Large intestine (tissue), 3 donors: Measurements from ENCODE around the gene STK32C. TPM values are rescaled to one million over a fixed set of nuclear protein-coding genes. Genes with fewer than 3 reads are reported as not detected.
"Not testable (repeated sequence)": the region's sequence is repeated elsewhere in the genome, so short reads cannot be mapped to it uniquely, and the experiment has no call there.

Experiments
- DNase-seq, 2 donors: peaks; one replicate each; pipeline versions ENCODE4 v3.0.0 to v3.0.0-alpha.2; 2013
- H3K27ac ChIP-seq: one replicate; pipeline ENCODE4 v1.5.1; 2013; ENCODE audit warnings: low read length
- H3K27me3 ChIP-seq: 2 replicates; pipeline ENCODE4 v1.6.1; 2013; ENCODE audit warnings: low read length; ENCODE audit not compliant: control insufficient read depth, insufficient read depth
- H3K36me3 ChIP-seq: 2 replicates; pipeline ENCODE4 v1.6.1; 2013; ENCODE audit warnings: low read length; ENCODE audit not compliant: control insufficient read depth, insufficient read depth
- H3K4me1 ChIP-seq: one replicate; pipeline ENCODE4 v1.6.1; 2013; ENCODE audit warnings: low read length; ENCODE audit not compliant: control insufficient read depth, insufficient read depth
- H3K4me3 ChIP-seq: one replicate; pipeline ENCODE4 v1.5.1; 2013; ENCODE audit warnings: low read length
- H3K9me3 ChIP-seq: one replicate; pipeline ENCODE4 v1.6.1; 2013; ENCODE audit warnings: mild to moderate bottlenecking, low read depth, low read length, moderate library complexity; ENCODE audit not compliant: control insufficient read depth
- WGBS: methylation state at CpG from one replicate; pipeline ENCODE4 v1.1.5; 2013; ENCODE audit warnings: low lambda C conversion rate; ENCODE audit not compliant: insufficient coverage; 5-methylcytosine and 5-hydroxymethylcytosine counted together
- polyA plus RNA-seq: library from polyadenylated mRNA; unstranded; fragments of 120-200 nt; gene quantifications from one replicate; pipeline ENCODE4 v1.2.1, GENCODE V29; 2013

STK32C gene
- polyA plus RNA-seq, 1 donor: 16.2 TPM

- Histone ChIP-seq H3K27ac (no peak overlapping the region), H3K4me3 (no peak overlapping the region), H3K27me3 (no peaks in the 10 kb centered on the region), H3K9me3 (no peaks in the 10 kb centered on the region), H3K36me3 (no peaks in the 10 kb centered on the region), H3K4me1 (no peaks in the 10 kb centered on the region)
- DNase-seq: peak; percentile 17 to 40
- 95% methylated on average over 4 of the region's 15 CpGs for WGBS
Measured at GRCh38 chr10:132319853-132320653, 12.3 kb upstream of the STK32C start.

- WGBS: no CpG with 5 or more reads among the region's 6 CpGs
- not testable (repeated sequence) for H3K4me3 ChIP-seq
Measured at GRCh38 chr10:132317477-132317876, 9.7 kb upstream of the STK32C start.

DNA sequence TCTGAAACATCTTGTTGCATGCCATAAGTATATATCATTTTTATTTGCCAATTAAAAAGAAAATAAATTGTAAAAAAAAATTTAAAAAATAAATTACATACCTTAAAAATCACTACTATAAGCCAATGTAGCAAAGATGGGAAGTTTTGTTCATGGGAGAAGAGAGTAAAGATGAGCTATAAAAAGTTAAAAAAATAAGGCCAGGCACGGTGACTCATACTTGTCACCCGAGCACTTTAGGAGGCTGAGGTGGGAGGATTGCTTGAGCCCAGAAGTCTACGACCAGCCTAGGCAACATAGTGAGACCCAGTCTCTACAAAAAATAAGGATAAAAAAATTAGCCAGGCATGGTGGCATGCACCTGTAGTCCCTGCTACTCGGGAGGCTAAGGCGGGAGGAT, 8.4 kb upstream of the STK32C start:
- Histone ChIP-seq H3K27me3 (peaks cover 6% of the 10 kb centered on the region), H3K4me1 (no peaks in the 10 kb centered on the region), H3K4me3 (no peak overlapping the region), H3K27ac (no peak overlapping the region), H3K9me3 (no peaks in the 10 kb centered on the region), H3K36me3 (no peaks in the 10 kb centered on the region)
- WGBS: no CpG with 5 or more reads among the region's 5 CpGs
- no peak for DNase-seq

More at GRCh38 chr10:132317477-132317876, 9.7 kb upstream of the STK32C start:
- not testable (repeated sequence) for H3K4me1 ChIP-seq, H3K9me3 ChIP-seq, H3K36me3 ChIP-seq, H3K27ac ChIP-seq, H3K27me3 ChIP-seq, DNase-seq

DNA sequence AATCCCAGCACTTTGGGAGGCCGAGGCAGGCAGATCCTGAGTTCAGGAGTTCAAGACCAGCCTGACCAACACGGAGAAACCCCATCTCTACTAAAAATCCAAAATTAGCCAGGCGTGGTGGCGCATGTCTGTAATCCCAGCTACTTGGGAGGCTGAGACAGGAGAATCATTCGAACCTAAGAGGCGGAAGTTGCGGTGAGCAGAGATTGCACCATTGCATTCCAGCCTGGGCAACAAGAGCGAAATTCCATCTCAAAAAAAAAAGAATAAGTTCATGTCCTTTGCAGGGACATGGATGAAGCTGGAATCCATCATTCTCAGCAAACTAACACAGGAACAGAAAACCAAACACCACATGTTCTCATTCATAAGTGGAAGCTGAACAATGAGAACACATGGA, 7.1 kb upstream of the STK32C start:
- WGBS: 100% methylated on average over 2 of the region's 8 CpGs

DNA sequence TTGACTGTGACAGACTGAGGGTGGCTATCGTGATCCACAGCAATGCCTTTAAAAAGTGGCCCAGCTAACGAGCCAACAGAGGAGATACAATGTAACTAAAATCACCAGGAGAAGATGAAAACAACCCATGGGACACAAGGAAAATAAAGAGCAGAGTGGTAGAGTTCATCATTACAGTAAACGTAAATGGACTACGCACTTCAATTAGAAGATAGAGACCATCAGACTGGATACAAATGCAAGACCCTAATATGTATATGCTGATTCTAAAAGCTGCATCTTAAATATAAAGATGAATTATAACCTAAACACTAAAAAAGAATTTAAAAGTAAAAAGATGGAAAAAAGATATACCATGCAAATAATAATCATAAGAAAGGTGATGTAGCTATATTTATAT, 6.6 kb upstream of the STK32C start:
- Histone ChIP-seq H3K36me3 (no peaks in the 10 kb centered on the region), H3K4me1 (no peaks in the 10 kb centered on the region), H3K4me3 (no peak overlapping the region), H3K27ac (no peak overlapping the region), H3K9me3 (no peaks in the 10 kb centered on the region), H3K27me3 (peaks cover 21% of the 10 kb centered on the region)
- no peak for DNase-seq
- WGBS: 100% methylated on average over 2 of the region's 4 CpGs

More for the DNA sequence above, 7.1 kb upstream of the STK32C start:
- H3K9me3 ChIP-seq, H3K27ac ChIP-seq, DNase-seq, H3K36me3 ChIP-seq, H3K4me3 ChIP-seq, H3K4me1 ChIP-seq: not testable (repeated sequence)
- peaks cover 15% of the 10 kb centered on the region for H3K27me3 ChIP-seq

DNA sequence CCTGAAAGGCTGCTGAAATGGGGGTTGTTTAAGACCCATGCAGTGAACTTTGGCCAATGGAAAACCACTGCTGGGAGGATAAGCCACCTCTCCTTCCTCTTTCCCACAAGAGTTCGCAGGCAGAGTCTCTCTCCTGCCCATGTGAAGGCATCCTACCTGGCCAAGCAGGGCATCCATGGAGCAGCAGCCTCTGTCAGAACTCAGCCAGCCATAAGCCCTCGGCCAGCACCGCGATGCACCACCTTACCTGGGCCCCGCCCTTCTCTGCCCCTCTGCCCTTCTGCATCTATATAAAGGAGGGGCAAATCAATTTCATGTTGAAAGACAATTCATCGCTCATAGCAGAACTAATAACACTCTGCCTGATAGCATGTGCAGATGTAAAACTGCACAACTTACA, 6.1 kb upstream of the STK32C start:
- H3K27me3 ChIP-seq: peaks cover 26% of the 10 kb centered on the region
- H3K27ac ChIP-seq: no peak overlapping the region
- WGBS: 100% methylated on average over 1 of the region's 6 CpGs
- H3K4me1 ChIP-seq: no peaks in the 10 kb centered on the region
- no peak overlapping the region for H3K4me3 ChIP-seq
- DNase-seq: no peak
- H3K9me3 ChIP-seq: no peaks in the 10 kb centered on the region
- no peaks in the 10 kb centered on the region for H3K36me3 ChIP-seq

DNA sequence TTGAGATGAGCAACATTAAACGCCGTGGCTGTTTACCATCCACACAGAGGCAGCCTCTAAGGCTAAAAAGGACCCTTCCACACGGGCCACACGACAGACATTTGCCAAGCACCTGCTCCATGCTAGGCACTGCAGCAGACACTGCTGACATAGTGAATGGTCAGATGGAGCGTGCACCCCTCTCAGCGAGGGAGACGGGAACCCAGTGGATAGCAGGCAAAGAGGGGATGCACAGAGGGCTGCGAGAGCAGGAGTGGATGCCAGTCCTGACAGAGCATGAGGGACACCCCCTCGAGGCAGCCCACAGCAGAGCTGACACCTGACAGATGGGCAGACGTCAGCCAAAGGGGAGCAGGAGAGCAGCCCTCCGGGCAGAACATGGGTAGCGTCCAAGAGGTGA, 5.6 kb upstream of the STK32C start:
- H3K27me3 ChIP-seq: peaks cover 30% of the 10 kb centered on the region
- H3K4me1 ChIP-seq: no peaks in the 10 kb centered on the region
- no peaks in the 10 kb centered on the region for H3K9me3 ChIP-seq
- H3K4me3 ChIP-seq: no peak overlapping the region
- WGBS: no CpG with 5 or more reads among the region's 12 CpGs
- H3K27ac ChIP-seq: no peak overlapping the region
- H3K36me3 ChIP-seq: no peaks in the 10 kb centered on the region
- no peak for DNase-seq

DNA sequence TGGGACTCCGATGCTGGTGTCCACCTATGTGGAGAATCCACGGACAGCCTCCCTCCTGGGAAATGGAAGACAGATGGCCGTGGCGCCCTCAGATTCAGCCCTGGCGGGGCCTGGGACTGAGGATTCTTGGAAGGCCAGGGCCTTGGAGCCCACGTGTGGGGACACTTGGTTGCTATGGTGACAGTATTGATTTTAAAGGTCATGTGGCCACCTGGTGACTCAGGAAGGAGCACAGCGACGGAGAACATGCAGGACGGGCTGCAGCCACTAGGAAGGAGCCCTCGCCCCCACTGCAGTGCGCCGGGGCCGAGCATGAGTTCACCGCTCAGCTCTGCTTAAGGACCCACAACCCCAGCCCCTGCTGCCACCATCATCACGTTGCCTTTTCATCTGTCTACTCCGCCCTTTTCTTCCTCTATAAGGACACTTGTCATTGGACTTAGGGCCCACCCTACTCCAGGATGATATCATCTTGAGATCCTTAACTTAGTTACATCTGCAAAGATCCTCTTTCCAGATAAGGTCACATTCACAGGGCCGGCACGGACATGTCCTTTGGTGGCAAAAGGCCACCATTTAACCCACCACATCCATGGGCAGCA, 3.7 kb upstream of the STK32C start:
- Histone ChIP-seq H3K4me1 (peaks cover 5% of the 10 kb centered on the region), H3K4me3 (no peak overlapping the region), H3K36me3 (no peaks in the 10 kb centered on the region), H3K9me3 (peaks cover 6% of the 10 kb centered on the region), H3K27me3 (peaks cover 36% of the 10 kb centered on the region), H3K27ac (no peak overlapping the region)
- no CpG with 5 or more reads among the region's 18 CpGs for WGBS
- peak in 1 of 2 donors; percentile 45 for DNase-seq

GRCh38 chr10:132310701-132311337, 3.1 kb upstream of the STK32C start:
- Histone ChIP-seq H3K4me1 (peaks cover 5% of the 10 kb centered on the region), H3K27ac (no peak overlapping the region), H3K9me3 (peaks cover 8% of the 10 kb centered on the region), H3K36me3 (no peaks in the 10 kb centered on the region), H3K27me3 (peaks cover 42% of the 10 kb centered on the region), H3K4me3 (no peak overlapping the region)
- DNase-seq: no peak
- 100% methylated on average over 1 of the region's 17 CpGs for WGBS

DNA sequence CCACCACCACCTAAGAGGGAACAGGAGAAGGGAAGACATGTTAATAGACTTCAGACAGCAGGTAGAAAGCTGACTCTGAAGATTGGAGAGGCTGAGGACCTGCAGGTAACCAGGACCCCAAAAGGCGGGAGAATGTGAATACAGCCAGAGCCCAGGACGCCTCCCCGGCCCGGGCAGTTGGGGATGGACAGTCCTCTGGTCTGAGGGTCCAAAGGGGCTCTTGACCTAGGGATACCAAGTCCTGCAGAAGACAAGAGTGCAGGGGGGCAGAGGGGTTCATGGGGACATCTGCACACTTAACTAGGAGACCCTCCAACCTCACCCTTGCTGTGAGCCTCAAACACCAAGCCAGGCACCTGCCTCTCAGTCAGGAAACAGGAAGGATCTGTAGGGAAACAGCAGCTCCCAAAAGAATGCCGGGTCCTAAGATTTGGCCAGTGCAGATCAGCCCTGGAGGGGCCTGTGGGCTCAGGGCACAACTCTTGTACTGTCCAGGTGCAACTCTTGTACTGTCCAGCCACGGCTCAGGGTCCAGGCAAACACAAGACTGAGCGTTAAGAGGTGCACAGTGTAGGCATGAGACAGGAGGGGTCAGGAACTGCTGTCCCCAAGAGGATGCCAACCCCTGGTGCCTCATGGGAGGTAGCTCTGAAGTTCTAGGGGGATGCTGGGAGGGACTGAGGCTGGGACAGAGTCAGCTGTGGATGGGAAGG, 2.3 kb upstream of the STK32C start:
- Histone ChIP-seq H3K4me3 (no peak overlapping the region), H3K36me3 (no peaks in the 10 kb centered on the region), H3K4me1 (peaks cover 5% of the 10 kb centered on the region), H3K27me3 (peaks cover 48% of the 10 kb centered on the region), H3K9me3 (peaks cover 8% of the 10 kb centered on the region), H3K27ac (no peak overlapping the region)
- DNase-seq: no peak
- WGBS: no CpG with 5 or more reads among the region's 7 CpGs
